NCI-H2171 treated with DMSO at 0.1 percent for 48 hours (cell line): ENCODE data around the gene CD200R1L.

ENCODE experiments used
- DNase-seq: peaks from one replicate; lab custom pipeline; 2025; lab: John Stamatoyannopoulos, UW

The CD200R1L gene

DNA sequence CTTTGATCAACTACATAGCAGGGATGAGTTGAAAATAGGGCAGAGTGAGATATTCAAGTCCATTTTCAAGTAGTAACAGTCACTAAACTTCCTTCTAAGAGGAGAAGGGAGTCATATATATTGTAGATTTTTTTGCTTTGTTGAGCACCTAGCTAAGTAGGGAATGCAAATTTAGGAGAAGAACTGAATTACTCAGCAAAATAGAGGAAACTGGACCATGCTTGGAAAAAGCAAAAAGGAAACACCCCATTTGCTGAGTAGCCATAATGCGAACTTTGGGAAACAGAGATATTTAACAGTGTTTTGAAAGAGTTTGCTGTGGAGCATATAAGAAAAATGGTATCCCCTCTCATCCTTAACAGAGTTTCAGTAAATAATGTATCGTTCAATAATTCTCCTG is 54.9 kb downstream of the CD200R1L start:
- no peak for DNase-seq

- DNase-seq: no peak
Observed at GRCh38 chr3:112789787-112790186, 56.9 kb downstream of the CD200R1L start.

GRCh38 chr3:112786881-112787579 is 59.6 kb downstream of the CD200R1L start:
- no peak for DNase-seq

GRCh38 chr3:112786002-112786590 is 60.6 kb downstream of the CD200R1L start:
- DNase-seq: no peak

- no peak for DNase-seq
Observed at GRCh38 chr3:112785321-112786001, 61.2 kb downstream of the CD200R1L start.

DNA sequence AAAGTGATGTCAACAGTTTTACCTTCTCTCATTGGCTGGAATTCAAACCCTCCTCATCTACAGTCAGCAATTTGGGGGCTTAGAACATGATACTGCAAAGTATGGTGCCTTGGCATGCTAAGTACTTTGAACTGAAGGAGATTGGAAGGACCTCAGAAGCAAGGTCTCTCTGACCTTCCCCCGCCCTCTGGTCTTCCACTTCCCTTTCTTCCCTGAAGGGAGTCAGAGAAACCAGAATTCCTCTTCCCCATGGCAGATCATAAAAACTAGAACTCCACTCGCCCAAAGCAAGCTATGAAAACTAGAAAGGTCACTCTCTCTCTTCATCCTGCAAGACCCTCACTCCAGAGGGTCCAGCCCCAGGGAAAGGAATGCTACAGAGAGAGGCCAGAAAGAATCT is 64.2 kb downstream of the CD200R1L start:
- no peak for DNase-seq

DNA sequence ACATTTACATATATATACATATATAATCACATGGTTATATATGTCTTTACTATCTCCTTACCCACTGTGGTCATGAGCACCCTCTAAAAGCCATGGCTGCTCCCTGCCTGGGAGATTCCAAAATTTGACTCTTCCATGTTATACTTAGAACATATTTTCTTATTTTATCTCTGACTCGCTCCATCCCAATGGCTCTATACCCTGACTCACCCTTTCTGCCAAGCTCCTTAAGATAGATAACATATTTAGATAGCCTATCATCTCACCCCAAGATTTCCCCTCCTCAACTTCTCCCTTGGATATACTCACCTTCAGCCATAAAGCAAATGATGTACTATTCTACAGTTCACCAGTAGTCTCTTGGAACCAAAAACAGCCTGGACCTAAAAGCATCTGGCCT is 65.1 kb downstream of the CD200R1L start:
- no peak for DNase-seq

DNA sequence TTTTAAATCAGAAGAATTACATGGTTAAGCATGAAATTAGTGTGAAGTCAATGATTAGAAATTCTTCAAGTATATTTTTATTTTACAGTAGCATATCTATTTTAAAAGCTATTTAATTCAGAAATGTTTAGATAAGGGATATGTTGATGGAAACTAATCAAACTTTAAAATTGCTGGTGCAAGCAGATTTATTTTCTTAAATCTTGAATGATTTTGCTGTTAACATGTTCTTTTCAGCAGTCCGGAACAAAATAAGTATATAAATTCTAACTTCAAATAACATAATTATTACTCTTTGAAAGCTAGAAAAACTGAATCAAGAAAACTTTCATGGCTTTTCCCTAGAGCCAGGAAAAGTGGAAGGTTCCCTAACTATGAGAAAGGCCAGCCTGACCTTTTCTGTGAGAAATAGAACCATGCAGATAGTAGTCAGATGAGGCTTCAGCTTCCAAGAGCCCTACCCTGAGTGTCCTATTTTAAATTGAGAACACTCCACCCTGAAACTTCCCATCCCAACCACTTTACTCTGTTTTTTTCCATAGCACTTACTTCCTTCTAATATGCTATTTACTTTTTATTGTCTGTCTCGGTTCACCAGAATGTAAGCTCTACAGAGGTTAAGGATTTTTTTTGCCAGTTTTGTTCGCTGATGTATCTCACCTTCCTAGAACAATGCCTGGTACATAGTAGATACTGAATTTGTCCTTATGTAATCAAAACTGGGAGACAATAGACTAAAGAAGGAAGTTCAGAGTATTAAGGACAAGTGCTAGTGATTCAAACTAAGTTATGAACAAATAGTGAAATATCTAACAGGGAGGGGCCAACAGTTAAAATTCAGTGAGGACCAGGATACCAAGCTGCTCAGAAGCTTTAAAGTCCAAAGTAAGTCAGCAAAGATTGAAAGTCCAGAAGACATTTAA is 66.8 kb downstream of the CD200R1L start:
- no peak for DNase-seq

GRCh38 chr3:112779011-112779410 is 67.7 kb downstream of the CD200R1L start:
- DNase-seq: no peak

DNA sequence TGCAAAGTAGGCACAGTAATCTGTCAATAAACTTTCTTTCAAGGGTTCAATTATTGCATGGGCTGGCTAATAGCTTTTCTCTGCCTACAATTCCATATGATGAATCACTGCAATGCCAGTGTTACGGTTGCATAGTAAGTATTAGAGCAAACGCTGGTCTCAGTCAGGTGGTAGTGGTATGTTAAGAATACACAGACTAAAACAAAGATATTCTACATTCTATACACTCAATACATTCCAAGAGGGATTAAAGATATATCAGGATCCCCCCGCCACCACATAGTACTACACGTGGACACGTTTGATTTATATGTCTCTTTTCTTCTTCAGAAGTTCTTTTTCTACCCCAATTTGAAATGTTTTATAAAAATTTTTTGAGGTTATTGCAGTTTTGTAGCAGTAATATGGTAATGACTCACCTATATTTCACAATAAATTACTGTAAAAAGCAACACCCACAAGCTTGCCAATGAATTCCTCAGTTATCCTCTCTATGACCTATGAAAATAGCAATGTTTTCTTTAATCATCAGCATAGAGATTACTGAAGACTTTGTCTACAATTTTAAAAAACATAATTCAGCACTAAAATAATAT is 68.2 kb downstream of the CD200R1L start:
- DNase-seq: no peak

- no peak for DNase-seq
Observed at GRCh38 chr3:112777811-112778210, 68.9 kb downstream of the CD200R1L start.

DNA sequence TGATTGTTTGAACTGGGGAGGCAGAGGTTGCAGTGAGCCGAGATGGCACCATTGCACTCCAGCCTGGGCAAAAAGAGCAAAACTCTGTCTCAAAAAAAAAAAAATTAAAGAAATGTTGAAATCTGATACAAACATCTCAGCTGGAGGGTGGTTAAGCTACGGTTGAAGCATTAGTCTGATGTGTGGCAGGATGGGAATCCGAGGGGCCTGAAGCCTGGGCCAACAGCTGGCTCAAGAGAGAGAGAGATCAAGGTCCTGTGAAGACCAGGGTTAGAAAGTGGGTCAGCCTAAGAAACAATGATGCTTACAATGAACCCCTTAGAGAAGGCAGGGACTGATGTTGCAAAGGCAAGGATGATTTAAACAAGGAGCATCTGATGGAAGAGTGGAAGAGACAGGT is 69.8 kb downstream of the CD200R1L start:
- DNase-seq: no peak

- DNase-seq: no peak
Observed at GRCh38 chr3:112776000-112776399, 70.7 kb downstream of the CD200R1L start.

DNA sequence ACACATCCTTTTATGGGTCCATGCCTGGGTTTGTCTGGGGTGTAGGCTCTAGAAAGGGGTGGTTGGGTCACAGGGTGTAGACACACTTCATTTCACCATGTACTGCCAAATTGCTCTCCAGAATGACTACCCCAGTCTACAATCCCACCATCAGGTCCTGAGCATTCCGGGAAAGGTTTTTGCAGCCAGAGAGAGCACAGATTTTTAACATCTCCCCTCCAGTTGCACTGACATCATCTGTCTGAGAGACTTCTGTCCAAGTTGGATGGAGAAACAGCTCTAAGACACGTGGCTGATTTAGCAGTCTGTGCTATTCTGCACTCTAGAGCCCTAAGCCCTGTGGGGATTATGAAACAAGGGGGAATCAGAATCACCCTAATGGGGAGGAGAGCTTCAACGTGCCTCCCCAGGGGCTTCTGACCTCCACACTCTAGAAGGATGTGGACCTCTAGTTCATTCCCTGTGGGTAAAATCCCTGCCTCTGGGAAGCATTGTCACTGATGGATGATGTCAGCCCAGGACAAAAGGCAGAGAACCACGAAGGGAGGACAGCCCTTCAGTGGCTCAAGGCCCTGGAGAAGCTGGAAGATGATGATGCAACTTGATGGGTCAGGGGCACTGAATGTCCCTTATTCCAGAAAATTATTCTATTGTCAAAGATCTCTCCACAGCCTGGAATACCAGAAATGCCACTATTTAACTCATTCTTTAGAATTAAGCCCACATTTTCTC is 71.5 kb downstream of the CD200R1L start:
- DNase-seq: no peak

GRCh38 chr3:112774293-112774926 is 72.3 kb downstream of the CD200R1L start:
- DNase-seq: no peak

- DNase-seq: no peak
Observed at GRCh38 chr3:112773864-112774263, 72.8 kb downstream of the CD200R1L start.

DNA sequence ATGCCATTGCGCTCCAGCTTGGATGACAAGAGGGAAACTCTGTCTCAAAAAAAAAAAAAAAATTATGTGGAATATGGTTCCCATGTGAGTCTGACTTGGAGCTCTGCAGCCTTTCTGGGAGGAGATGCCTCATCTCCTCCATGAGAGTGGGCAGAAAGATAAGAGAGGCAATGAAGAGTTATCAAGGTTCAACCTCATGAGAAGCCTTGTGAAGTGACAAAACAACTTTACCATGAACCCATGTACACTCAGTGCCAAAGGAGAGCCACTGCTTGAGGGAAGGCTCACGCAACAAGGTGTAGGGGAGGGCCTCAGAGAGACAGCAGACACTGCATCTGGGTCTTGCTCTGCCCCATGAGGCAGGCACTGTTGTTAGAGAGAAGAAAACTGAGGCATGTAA is 75.7 kb downstream of the CD200R1L start:
- no peak for DNase-seq

GRCh38 chr3:112770032-112770626 is 76.5 kb downstream of the CD200R1L start:
- no peak for DNase-seq

DNA sequence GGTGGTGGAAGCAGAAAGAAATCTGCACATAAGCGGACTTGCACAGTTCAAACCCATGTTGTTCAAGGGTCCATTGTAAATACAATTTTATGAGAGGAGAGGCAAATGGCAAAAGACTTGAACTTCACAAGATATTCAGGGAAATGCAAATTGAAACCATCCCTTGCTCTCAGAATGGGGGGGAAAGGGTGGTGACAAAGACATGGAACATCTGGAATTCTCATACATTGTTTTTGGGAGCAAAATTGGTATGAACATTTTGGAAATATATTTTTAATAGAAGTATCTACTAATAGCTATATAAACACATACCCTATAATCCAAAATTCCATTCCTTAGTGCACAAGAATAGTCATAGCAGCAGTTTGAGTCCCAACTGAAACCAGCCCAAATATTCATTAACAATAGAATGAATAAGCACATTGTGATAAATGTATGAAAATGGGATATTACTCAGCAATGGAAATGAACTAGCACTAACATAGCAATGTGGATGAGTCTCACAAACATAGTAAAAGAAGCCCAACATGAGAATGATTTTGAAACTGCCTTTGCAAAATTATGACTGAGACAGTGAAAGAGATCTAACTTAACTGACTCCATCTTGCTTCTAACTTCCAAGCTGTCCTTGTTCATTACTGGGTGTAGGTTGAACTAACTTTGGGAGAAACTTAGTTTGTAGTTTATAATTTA is 77.2 kb downstream of the CD200R1L start:
- DNase-seq: no peak

DNA sequence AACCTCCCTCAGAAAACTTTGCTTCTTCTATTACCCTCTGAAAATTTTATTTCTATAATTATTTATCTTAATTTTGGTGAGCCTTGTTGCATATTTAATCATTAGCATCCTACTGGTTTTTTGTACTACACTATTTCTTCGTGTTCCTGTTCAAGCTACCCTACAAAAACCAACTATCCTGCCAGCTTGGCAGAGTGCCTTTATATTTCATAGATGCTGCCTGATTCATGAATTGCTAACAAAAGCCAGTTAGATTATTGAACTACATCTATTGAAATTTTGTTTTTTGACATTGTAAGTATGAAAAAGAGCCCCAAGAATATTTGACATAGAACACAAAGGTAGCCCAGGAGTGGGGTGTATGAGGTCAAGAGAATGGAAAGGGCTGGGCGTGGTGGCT is 78.9 kb downstream of the CD200R1L start:
- DNase-seq: no peak
